HEK293T (cell line): ENCODE results near the gene KCNK7.

Experiments
- CTCF ChIA-PET: fragments of 350-600 bp; formaldehyde crosslinking; extraction: SDS; loops from one replicate; lab custom pipeline; 2021; ENCODE audit warnings: antibody characterized with exemption, inconsistent platforms; lab: Yijun Ruan, JAX
- POLR2A ChIA-PET: fragments of 350-600 bp; formaldehyde crosslinking; extraction: SDS; loops from one replicate; lab custom pipeline; 2020; ENCODE audit warnings: antibody characterized with exemption, inconsistent platforms; lab: Yijun Ruan, JAX
- DNase-seq: peaks from one replicate; pipeline ENCODE4 v3.0.0; 2012; ENCODE audit warnings: mixed read lengths; ENCODE audit errors: extremely low spot score
- ARNT ChIP-seq: fragments of 450-650 bp; IDR thresholded peaks from 2 replicates; pipeline ENCODE4 v1.6.1; 2017; ENCODE audit warnings: mild to moderate bottlenecking
- BHLHE40 ChIP-seq: fragments of 450-650 bp; IDR thresholded peaks from 2 replicates; pipeline ENCODE4 v1.6.1; 2016; ENCODE audit warnings: mild to moderate bottlenecking, moderate library complexity, borderline replicate concordance
- CTBP1 ChIP-seq: fragments of 450-650 bp; IDR thresholded peaks from 2 replicates; pipeline ENCODE4 v1.6.1; 2016; ENCODE audit warnings: borderline replicate concordance
- ELF4 ChIP-seq: fragments of 450-650 bp; IDR thresholded peaks from 2 replicates; pipeline ENCODE4 v1.6.1; 2017; ENCODE audit warnings: antibody characterized with exemption
- FOXA1 ChIP-seq: fragments of 450-650 bp; IDR thresholded peaks from 2 replicates; pipeline ENCODE4 v1.6.1; 2016; ENCODE audit warnings: mild to moderate bottlenecking
- FOXK2 ChIP-seq: fragments of 450-650 bp; IDR thresholded peaks from 2 replicates; pipeline ENCODE4 v1.6.1; 2016; ENCODE audit warnings: mild to moderate bottlenecking
- FOXM1 ChIP-seq: fragments of 450-650 bp; IDR thresholded peaks from 2 replicates; pipeline ENCODE4 v1.6.1; 2017; ENCODE audit warnings: mild to moderate bottlenecking, borderline replicate concordance
- HDGF ChIP-seq: fragments of 450-650 bp; IDR thresholded peaks from 2 replicates; pipeline ENCODE4 v1.6.1; 2017; ENCODE audit warnings: antibody characterized with exemption, borderline replicate concordance
- L3MBTL2 ChIP-seq: fragments of 450-650 bp; conservative IDR thresholded peaks from 2 replicates; pipeline ENCODE4 v1.6.1; 2016; ENCODE audit warnings: mild to moderate bottlenecking
- LEF1 ChIP-seq: fragments of 450-650 bp; IDR thresholded peaks from 2 replicates; pipeline ENCODE4 v1.6.1; 2017; ENCODE audit warnings: mild to moderate bottlenecking, borderline replicate concordance
- NFRKB ChIP-seq: fragments of 450-650 bp; IDR thresholded peaks from 2 replicates; pipeline ENCODE4 v1.6.1; 2016; ENCODE audit warnings: mild to moderate bottlenecking, moderate library complexity
- PKNOX1 ChIP-seq: fragments of 450-650 bp; IDR thresholded peaks from 2 replicates; pipeline ENCODE4 v1.6.1; 2016
- SP1 ChIP-seq: fragments of 450-650 bp; IDR thresholded peaks from 2 replicates; pipeline ENCODE4 v1.6.1; 2017
- SUZ12 ChIP-seq: fragments of 450-650 bp; IDR thresholded peaks from 2 replicates; pipeline ENCODE4 v1.6.1; 2016; ENCODE audit warnings: mild to moderate bottlenecking
- TARDBP ChIP-seq: fragments of 450-650 bp; IDR thresholded peaks from 2 replicates; pipeline ENCODE4 v1.6.1; 2016
- ZNF384 ChIP-seq: fragments of 450-650 bp; IDR thresholded peaks from 2 replicates; pipeline ENCODE4 v1.6.1; 2016

Gene KCNK7

DNA sequence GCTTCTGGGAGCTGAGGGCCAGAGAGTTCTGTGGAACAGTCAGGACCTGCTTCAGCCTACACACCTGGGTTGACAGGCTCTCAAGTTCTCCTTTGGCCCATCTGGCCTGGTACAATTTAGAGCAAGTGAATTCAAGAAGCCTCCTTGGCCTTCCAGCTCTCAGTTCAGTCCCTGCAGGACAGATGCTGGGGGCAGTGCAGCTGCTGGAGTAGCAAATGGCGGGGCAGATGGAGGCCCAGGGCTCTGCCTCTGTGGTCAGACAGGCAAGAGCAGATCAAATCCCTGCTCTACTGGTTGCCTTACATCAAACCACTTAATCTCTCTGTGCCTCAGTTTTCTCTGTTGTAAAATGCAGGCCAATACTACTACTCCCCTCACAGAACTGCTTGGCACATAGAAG, 8.7 kb upstream of the KCNK7 start:
- TF ChIP-seq CTBP1 (no peak), TARDBP (no peak), L3MBTL2 (no peak), PKNOX1 (no peak), FOXK2 (no peak), NFRKB (no peak), ELF4 (no peak), ZNF384 (no peak), FOXM1 (no peak), ARNT (no peak), HDGF (no peak), FOXA1 (no peak), BHLHE40 (no peak), LEF1 (no peak), SP1 (no peak), SUZ12 (no peak)
- ChIA-PET CTCF (interaction anchor here (1.7 kb wide), 1 partner anchor 11 kb away, joined by 7 read pairs; no protein-coding TSS in a partner anchor), POLR2A (interaction anchor here (1.1 to 3.5 kb wide), 2 partner anchors 9 to 11 kb away, joined by 3 to 16 read pairs; partner anchors contain the start of gene PCNX3)
- DNase-seq = no peak

DNA sequence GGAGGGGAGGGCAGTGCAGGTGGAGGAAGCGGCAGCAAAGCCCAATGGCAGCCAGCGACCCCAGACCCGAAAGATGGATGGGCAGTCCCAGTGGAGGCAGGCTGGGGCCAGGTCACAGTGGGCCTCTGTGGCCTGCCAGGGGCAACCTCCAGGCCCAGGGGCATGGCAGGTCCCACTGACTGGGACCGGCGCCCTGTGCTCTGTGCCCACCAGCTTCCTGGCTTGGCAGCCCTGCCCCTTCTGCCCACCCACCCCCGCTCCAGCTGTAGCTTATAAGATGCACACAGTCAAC, 4.3 kb upstream of the KCNK7 start:
- no peak for DNase-seq
- TF ChIP-seq PKNOX1 (no peak), ELF4 (no peak), BHLHE40 (no peak), HDGF (no peak), ZNF384 (no peak)
- ChIA-PET POLR2A (no interaction called here), CTCF (no interaction called here)

GRCh38 chr11:65599216-65599954, 3.8 kb upstream of the KCNK7 start:
- TF ChIP-seq ELF4 (no peak), PKNOX1 (no peak), ARNT (no peak), ZNF384 (no peak), TARDBP (no peak), BHLHE40 (no peak), HDGF (no peak)
- no peak for DNase-seq
- CTCF ChIA-PET = no interaction called here
- POLR2A ChIA-PET = no interaction called here

- ChIA-PET POLR2A (interaction anchor here (1.7 kb wide), 1 partner anchor 17 kb away, joined by 7 read pairs; the partner anchor contains the start of gene PCNX3), CTCF (no interaction called here)
- no peak for DNase-seq
- TF ChIP-seq SUZ12 (no peak), HDGF (no peak), BHLHE40 (no peak), CTBP1 (no peak)
These were observed 2.7 kb upstream of the KCNK7 start for GRCh38 chr11:65598258-65598699.

- CTCF ChIA-PET = interaction anchor here (0.7 to 4.3 kb wide), 2 partner anchors 57 to 242 kb away, joined by 3 to 40 read pairs; partner anchors contain the start of gene TIGD3
- TF ChIP-seq ZNF384 = no peak
- TF ChIP-seq SUZ12 = no peak
- TF ChIP-seq L3MBTL2 = no peak
- no peak for TF ChIP-seq FOXM1
- no peak for TF ChIP-seq BHLHE40
- no peak for TF ChIP-seq NFRKB
- no peak for TF ChIP-seq FOXK2
- TF ChIP-seq CTBP1 = no peak
- no peak for TF ChIP-seq ELF4
- no peak for TF ChIP-seq HDGF
- TF ChIP-seq FOXA1 = no peak
- no peak for DNase-seq
- POLR2A ChIA-PET = interaction anchor here (1.0 to 1.3 kb wide), 2 partner anchors 19 to 25 kb away, joined by 3 to 4 read pairs; partner anchors contain the start of gene PCNX3
These were observed 920 bp upstream of the KCNK7 start for GRCh38 chr11:65596520-65596919.

DNA sequence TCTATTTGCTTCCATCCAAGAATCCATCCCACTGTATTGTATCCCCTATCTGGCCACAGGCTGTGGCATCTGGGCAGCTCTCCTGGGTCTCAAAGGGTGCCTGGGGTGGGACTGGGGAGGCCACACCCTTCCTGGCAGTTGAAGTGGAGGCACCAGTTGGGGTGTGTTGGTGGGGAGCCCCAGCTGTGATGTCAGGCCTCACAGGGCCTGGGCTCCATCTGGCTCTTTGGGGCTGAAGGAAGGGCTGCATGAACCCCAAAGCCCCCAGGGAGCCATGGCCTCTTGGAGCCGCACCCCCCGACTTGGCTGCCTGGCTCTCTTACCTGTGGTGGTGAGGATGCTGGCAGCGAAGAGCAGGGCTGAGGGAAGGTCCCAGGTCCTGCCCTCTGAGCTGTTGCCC, 469 bp downstream of the KCNK7 start:
- CTCF ChIA-PET = interaction anchor here (4.3 kb wide), 1 partner anchor 55 kb away, joined by 40 read pairs; no protein-coding TSS in a partner anchor
- POLR2A ChIA-PET = interaction anchor here (1.3 to 1.5 kb wide), 2 partner anchors 18 to 20 kb away, joined by 3 read pairs; partner anchors contain the start of gene PCNX3
- no peak for DNase-seq
- TF ChIP-seq L3MBTL2 = no peak
- no peak for TF ChIP-seq CTBP1
- no peak for TF ChIP-seq SP1
- no peak for TF ChIP-seq LEF1
- TF ChIP-seq ARNT = no peak
- TF ChIP-seq TARDBP = no peak
- TF ChIP-seq ELF4 = no peak
- TF ChIP-seq PKNOX1 = no peak
- no peak for TF ChIP-seq BHLHE40
- TF ChIP-seq HDGF = no peak
- no peak for TF ChIP-seq FOXK2
- no peak for TF ChIP-seq ZNF384
- TF ChIP-seq NFRKB = no peak
- TF ChIP-seq FOXA1 = no peak
- no peak for TF ChIP-seq FOXM1
- no peak for TF ChIP-seq SUZ12
